Urinary bladder (tissue), 4 donors: ENCODE results near the gene CNDP2. TPM values are rescaled to one million over a fixed set of nuclear protein-coding genes. Genes with fewer than 3 reads are reported as not detected.

Experiments
- DNase-seq: peaks from one replicate; pipeline ENCODE4 v3.0.0-alpha.2; 2015; ENCODE audit errors: extremely low spot score
- H3K27ac ChIP-seq: one replicate; pipeline ENCODE4 v1.5.1; 2013; ENCODE audit warnings: low read depth, mild to moderate bottlenecking, moderate library complexity
- H3K36me3 ChIP-seq: one replicate; pipeline ENCODE4 v1.6.1; 2013; ENCODE audit warnings: mild to moderate bottlenecking, moderate library complexity; ENCODE audit not compliant: insufficient read depth
- H3K4me1 ChIP-seq: one replicate; pipeline ENCODE4 v1.6.1; 2013; ENCODE audit warnings: mild to moderate bottlenecking, moderate library complexity; ENCODE audit not compliant: insufficient read depth
- H3K4me3 ChIP-seq: one replicate; pipeline ENCODE4 v1.5.1; 2013; ENCODE audit warnings: low read depth, low read length
- WGBS: extraction: QIAGEN DNeasy Blood & Tissue Kit; methylation state at CpG from one replicate; pipeline ENCODE4 v1.1.7; 2013; 5-methylcytosine and 5-hydroxymethylcytosine counted together
- polyA plus RNA-seq: library from polyadenylated mRNA; stranded (reverse); fragments of 200-250 nt; gene quantifications from one replicate; pipeline ENCODE4 v1.2.3, GENCODE V29; 2013
- total RNA-seq: library from RNA; depleted of rRNA; stranded (reverse); fragments of >200 nt; gene quantifications from one replicate; pipeline ENCODE4 v1.2.3, GENCODE V29; 2014
- donor health status: healthy with polysubstance abuse.
- donor health status: healthy.

The CNDP2 gene
- total and polyA plus RNA-seq, 2 donors, result 44.0 to 72.3 TPM

DNA sequence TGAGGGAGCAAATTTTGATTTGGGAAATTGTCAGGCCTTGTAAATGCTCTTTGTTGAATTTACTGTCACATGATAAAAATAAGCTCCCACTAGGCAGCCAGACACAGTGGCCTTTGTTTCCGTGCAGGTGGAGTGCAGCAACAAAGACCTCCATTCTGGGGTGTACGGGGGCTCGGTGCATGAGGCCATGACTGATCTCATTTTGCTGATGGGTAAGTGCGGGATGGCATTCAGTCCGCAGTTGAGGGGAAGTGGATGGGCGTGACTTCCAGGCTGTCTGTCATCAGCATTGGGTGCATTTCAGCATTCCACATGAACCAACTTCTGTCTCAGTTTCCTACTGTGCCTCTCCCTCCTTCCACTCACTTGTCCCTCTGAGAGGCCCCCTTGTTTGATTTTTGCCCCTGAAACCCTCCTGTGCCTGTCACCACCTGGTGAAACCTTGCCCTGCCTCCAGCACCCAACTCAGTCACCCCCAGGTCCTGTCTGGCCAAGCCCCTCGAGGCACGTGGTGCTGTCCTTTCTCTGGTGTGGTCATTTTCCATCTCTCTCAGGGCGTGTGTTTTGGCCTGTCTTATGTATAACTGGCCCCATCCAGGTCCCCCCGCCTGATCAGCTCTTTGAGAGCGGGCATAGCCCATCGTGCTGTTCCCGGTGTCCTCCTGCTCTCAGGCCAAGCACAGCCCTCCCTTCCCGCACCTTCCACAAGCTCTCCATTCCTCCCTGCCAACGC is 16.3 kb downstream of the CNDP2 start:
- H3K4me3 ChIP-seq, result no peak overlapping the region
- 90% methylated on average over 15 of the region's 15 CpGs for WGBS
- peaks cover 6% of the 10 kb centered on the region for H3K36me3 ChIP-seq
- no peak overlapping the region for H3K27ac ChIP-seq
- no peak for DNase-seq
- H3K4me1 ChIP-seq, result no peaks in the 10 kb centered on the region

DNA sequence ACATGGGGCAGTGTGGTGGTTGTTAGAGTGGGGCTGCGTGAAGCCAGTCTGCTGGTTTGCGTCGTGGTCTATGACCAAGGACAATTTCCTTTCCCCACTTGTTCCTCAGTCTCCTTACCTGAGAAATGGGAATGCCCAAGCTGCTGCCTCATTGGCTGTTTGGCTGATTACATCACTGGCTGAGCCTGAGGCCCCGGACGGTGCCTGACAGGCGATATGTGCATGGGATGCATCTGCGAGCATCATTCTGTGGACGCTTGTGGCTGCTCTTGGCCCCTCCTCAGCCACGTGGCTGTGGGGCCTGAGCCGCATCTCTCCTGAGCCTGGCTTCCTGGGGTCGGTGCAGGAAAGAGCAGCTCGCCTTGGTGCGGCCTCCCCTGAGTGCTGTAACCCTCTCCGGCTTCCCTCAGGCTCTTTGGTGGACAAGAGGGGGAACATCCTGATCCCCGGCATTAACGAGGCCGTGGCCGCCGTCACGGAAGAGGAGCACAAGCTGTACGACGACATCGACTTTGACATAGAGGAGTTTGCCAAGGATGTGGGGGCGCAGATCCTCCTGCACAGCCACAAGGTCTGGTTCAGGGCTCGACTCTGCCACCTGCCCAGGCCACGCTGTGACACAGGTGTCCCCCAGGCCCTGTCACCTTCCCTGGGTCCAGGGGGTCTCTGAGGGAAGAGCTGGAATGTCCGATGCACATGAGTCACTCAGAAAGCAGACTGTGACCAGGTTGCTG is 17.2 kb downstream of the CNDP2 start:
- DNase-seq, result no peak
- 90% methylated on average over 27 of the region's 27 CpGs for WGBS
- Histone ChIP-seq H3K36me3 (peaks cover 6% of the 10 kb centered on the region), H3K27ac (no peak overlapping the region), H3K4me1 (no peaks in the 10 kb centered on the region), H3K4me3 (no peak overlapping the region)

DNA sequence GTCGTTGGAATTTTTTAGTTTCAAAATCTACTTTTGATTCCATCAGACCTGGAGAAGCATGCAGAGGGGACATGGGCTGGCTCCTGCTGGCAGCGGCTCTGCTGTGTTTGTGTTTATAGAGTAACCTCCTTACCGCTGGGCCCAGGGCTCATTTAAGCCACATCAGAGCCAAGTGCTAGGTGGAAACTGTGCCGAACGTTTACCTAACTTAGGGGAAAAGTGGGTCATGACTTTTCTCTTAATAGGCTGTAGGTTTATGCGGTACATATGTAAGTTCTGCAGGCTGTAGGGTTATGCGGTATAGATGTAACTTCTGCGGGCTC is 17.7 kb downstream of the CNDP2 start:
- Histone ChIP-seq H3K4me3 (no peak overlapping the region), H3K36me3 (peaks cover 6% of the 10 kb centered on the region), H3K27ac (no peak overlapping the region), H3K4me1 (no peaks in the 10 kb centered on the region)
- DNase-seq, result no peak
- WGBS, result 85% methylated on average over 8 of the region's 8 CpGs

DNA sequence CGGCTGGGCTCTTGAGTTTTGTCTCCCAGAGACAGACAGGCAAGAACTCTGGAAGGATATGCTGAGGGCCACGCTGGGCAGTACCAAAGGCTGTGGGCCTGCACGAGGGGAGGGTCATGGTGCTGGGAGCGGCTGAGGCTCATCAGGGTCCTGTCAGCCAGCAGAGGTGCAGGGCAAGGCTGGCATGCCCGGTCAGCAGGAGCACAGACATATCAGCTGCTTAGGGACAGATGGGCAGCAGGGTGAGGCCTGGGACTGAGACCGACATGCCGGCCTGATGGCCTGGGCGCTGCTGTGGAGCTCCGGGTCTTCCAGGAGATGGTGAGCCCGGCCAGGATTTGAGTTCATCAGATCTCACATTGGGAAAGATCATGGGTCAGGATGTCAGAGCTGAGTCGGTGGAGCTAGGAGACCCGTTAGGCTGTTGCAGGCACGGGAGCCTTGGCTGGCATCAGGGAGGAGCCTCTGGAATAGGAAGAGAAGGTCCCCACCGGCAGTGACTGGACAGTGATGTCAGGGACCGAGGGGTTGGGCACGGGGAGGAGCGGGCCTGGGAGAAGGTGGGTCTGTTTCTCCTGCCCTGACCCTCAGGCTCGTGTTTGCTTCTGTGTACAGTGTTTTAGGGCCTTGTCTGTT is 18.8 kb downstream of the CNDP2 start:
- Histone ChIP-seq H3K4me3 (no peak overlapping the region), H3K4me1 (no peaks in the 10 kb centered on the region), H3K27ac (no peak overlapping the region), H3K36me3 (peaks cover 10% of the 10 kb centered on the region)
- WGBS, result 92% methylated on average over 18 of the region's 18 CpGs
- DNase-seq, result no peak

DNA sequence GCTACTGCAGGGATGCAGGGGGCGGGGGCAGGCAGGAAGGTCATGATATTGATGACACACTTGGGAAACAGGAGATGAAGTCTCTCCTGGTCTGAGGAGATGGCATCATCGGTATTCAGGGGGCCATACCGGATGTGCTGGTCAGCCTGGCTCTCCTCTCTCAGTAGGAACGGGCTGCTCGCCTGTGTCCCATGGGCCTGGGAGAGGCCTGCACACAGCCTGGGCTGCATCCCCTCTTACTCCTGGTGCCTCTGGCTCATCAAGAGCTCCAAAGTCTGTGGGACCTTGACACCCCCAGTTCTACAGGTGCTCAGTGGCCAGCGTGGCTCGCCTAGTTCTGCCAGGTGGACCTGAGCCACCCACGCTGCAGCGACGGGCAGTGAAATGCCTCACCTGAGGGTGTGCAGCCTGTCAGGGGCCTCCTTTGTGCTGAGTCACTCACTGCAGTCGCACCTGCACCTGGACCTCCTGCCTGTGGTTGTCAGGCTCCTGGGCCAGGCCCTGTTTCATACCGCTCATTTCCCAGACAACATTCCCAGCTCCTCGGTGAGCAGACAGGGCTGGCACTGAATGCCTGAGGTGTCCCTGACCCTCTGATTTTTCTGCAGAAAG is 19.6 kb downstream of the CNDP2 start:
- Histone ChIP-seq H3K36me3 (peaks cover 12% of the 10 kb centered on the region), H3K4me3 (no peak overlapping the region), H3K27ac (no peak overlapping the region), H3K4me1 (no peaks in the 10 kb centered on the region)
- DNase-seq, result no peak
- 90% methylated on average over 13 of the region's 13 CpGs for WGBS

DNA sequence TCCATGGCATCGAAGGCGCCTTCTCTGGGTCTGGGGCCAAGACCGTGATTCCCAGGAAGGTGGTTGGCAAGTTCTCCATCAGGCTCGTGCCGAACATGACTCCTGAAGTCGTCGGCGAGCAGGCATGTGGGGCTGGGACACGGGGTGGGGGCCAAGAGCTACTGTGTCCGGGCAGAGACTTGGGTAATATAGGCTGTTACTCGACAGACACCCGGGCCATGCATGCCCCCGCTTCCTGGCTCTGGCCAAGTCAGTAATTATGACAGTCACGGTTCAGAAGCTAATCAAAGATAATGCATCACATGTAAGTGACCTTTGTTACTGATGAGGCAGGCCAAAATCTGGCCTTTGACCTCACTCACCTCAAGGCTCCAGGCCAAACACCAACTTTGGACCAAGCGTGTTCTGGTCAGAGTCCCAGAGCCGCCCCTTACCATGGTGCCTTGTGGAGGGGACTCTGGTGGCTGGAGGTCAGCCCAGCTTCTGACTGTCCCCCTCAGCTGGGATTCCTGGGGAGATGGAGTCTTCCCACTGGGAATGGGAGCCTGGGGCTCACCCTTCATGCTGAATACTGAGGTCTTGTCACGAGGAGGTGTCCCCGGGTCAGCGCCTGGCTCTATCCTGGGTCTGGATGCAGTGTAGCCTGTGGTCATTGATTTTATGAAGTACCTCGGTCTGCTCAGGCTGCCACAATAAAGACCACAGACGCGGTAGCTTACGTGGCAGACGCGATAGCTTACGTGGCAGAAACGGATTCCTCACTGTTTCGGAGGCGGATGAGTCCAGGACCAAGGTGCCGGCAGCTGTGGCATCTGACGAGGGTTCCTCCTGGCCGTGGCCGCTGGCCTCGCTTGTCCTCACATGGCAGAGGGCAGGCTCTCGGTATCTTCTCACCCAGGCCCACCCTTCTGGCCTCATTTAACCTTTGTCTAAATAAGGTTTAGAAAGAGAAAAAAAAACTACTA is 20.4 kb downstream of the CNDP2 start:
- Histone ChIP-seq H3K27ac (no peak overlapping the region), H3K4me3 (no peak overlapping the region), H3K4me1 (no peaks in the 10 kb centered on the region), H3K36me3 (peaks cover 12% of the 10 kb centered on the region)
- DNase-seq, result no peak
- 95% methylated on average over 35 of the region's 35 CpGs for WGBS

DNA sequence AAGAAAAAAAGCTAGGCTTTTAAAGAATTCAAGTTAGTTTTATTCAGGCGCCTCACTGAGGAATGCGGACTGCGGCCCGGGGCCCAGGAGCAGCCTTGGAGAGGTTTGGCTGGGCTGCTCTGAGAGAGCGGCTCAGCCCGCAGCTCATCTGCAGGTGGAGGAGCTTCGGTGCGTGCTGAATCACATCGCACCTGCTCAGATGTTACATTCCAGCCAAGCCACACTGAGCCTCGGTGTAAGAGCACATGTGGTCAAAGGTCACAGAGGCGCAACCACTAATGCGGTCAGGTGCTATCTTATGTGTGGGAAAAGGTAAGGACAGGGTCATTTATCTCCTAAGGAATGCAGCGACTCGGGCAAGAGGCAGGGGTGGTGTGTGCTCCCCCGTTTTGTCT is 21.1 kb downstream of the CNDP2 start:
- Histone ChIP-seq H3K27ac (no peak overlapping the region), H3K36me3 (peaks cover 12% of the 10 kb centered on the region), H3K4me1 (no peaks in the 10 kb centered on the region), H3K4me3 (no peak overlapping the region)
- no peak for DNase-seq
- 88% methylated on average over 15 of the region's 15 CpGs for WGBS

DNA sequence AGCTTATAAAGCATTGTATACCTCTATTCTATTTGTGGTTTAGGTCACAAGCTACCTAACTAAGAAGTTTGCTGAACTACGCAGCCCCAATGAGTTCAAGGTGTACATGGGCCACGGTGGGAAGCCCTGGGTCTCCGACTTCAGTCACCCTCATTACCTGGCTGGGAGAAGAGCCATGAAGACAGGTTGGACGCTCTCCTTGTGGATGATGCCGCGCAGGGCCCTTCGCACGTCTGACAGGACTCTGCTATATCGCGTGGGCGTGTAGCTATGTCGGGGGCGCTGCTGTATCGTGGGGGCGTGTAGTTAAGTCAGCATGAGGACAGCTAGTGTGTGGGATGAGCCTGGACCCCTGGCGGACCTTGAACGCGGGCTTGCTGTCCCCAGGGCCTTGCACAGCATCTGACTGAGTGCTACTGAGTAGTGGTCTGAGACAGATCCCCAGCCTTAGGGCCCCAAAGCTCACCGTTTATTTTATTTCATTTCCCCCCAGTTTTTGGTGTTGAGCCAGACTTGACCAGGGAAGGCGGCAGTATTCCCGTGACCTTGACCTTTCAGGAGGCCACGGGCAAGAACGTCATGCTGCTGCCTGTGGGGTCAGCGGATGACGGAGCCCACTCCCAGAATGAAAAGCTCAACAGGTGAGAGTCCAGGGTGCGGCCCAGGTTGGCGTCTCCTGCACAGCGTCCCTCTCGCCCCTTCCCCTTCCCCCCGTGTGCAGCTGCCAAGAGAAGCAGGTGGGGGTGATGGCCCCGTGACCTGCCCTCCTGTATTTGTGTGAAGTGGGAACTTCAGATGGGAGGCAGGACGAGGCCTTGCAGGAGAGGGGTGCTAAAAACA is 22.5 kb downstream of the CNDP2 start:
- Histone ChIP-seq H3K27ac (no peak overlapping the region), H3K4me1 (no peaks in the 10 kb centered on the region), H3K36me3 (peaks cover 10% of the 10 kb centered on the region), H3K4me3 (no peak overlapping the region)
- no peak for DNase-seq
- 86% methylated on average over 32 of the region's 32 CpGs for WGBS

DNA sequence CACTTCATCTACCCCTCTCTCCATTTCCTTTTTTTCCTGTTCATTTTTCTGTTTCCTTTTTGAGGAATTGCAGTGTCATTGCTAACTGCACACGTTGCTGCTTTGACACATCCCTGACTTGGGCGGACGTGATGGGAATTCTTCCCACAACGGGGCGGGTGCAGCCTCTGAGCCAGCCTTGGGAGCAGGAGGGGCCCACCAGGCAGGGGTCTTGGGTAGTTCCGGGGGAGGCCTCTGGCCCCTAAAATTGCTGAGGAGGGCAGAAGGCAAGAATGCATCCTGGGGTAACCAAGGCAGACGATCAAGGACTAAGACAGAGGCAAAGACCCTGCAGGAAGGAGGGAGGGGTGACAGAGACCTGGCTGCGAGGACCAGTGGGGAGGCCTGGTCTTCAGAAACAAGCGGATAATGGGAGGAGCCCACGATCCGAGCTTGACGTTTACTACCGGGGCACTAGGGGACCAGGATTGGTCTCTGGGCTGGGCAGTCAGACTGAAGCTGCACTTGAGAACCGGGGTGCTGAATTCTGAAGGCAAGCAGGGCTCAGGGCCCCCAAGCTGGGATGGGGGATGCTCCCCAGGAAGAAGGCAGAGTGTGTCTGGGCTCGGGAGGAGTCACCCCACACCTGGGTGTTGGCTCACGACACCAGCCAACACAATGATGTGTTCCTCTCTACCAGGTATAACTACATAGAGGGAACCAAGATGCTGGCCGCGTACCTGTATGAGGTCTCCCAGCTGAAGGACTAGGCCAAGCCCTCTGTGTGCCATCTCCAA is 23.3 kb downstream of the CNDP2 start:
- peaks cover 10% of the 10 kb centered on the region for H3K36me3 ChIP-seq
- WGBS, result 91% methylated on average over 18 of the region's 18 CpGs
- H3K4me1 ChIP-seq, result no peaks in the 10 kb centered on the region

DNA sequence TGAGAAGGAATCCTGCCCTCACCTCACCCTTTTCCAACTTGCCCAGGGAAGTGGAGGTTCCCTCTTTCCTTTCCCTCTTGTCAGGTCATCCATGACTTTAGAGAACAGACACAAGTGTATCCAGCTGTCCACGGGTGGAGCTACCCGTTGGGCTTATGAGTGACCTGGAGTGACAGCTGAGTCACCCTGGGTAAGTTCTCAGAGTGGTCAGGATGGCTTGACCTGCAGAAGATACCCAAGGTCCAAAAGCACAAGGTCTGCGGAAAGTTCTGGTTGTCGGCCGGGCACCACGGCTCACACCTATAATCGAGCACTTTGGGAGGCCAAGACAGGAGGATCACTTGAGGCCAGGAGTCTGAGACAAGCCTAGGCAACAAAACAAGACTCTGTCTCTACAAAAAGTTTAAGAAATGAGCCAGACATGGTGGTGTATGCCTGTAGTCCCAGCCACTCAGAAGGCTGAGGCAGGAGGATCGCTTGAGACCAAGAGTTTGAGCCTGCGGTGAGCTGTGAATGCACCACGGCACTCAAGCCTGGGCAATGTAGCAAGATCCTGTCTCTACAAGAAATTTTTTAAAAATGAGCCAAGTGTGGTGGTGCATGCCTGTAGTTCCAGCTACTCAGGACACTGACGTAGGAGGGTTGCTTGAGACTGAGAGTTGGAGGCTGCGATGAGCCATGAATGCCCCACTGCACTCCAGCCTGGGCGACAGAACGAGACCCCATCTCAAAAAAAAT is 24.1 kb downstream of the CNDP2 start:
- DNase-seq, result no peak
- 89% methylated on average over 14 of the region's 14 CpGs for WGBS

More for the DNA sequence above, 23.3 kb downstream of the CNDP2 start:
- H3K27ac ChIP-seq, result no peak overlapping the region
- DNase-seq, result no peak
- H3K4me3 ChIP-seq, result no peak overlapping the region

DNA sequence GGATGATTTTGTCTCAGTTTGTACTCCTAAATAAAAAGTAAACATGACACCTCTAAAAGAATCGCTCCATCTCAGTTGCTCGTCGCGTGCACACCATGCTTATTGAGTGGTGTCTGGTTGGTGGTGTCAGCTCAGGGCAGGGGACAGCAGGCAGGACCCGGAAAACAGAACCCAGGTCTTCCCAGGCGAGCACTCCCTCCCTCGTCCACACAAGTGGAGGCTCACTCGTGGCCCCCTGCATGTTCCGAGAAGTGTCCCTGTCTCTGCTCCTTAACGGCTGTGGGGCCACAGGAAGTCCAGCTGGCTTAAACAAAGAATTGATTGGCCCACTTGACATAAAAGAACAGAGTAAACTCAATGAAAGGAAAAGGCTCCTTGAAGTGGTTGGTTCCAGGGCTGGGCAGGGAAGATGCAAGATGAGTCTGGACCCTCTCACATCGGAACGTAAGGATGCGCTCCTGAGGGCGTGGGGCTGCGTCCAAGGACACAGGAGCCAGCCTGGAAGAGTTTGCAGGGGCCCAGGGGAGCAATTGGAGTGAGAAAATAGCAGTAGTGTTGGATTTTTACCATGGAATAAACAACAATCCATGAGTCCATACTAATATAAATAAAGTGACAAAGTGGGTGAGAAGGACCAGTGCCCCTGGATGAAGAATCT is 25.0 kb downstream of the CNDP2 start:
- 95% methylated on average over 15 of the region's 15 CpGs for WGBS
- Histone ChIP-seq H3K36me3 (peaks cover 5% of the 10 kb centered on the region), H3K27ac (no peak overlapping the region), H3K4me1 (no peaks in the 10 kb centered on the region), H3K4me3 (no peak overlapping the region)
- no peak for DNase-seq

More for the DNA sequence above, 24.1 kb downstream of the CNDP2 start:
- no peak overlapping the region for H3K27ac ChIP-seq
- no peaks in the 10 kb centered on the region for H3K4me1 ChIP-seq
- H3K4me3 ChIP-seq, result no peak overlapping the region
- peaks cover 8% of the 10 kb centered on the region for H3K36me3 ChIP-seq
